ENCODE measurements around the gene TAGLN3. TPM values are rescaled to one million over a fixed set of nuclear protein-coding genes. Genes with fewer than 3 reads are reported as not detected.
A peak's percentile ranks its signal among the peaks of the same experiment; 100 is the strongest.

Gene TAGLN3
- total RNA-seq, 2 experiments from 2014 or later: 0.89 to 1.2 TPM

GRCh38 chr3:111999484-112000324 is 982 bp downstream of the TAGLN3 start:
- H3K27ac Mint-ChIP-seq: no peak overlapping the region
- intact Hi-C loops (cut with micrococcal nuclease): no loop called here
- H3K4me3 Mint-ChIP-seq: peak overlapping the region; percentile 61
- no peaks in the 10 kb centered on the region for H3K27me3 Mint-ChIP-seq
- peaks cover 44% of the 10 kb centered on the region for H3K4me1 Mint-ChIP-seq (ENCODE audit: low read depth)
- no peak for TF ChIP-seq CTCF (IDR thresholded peaks at IDR 0.05)
- ATAC-seq (no peak), DNase-seq (no peak)
- CTCF ChIA-PET: interaction anchor here (0.7 to 21.1 kb wide), 3 partner anchors 11 to 44 kb away, joined by 3 to 477 read pairs (median 19); no protein-coding TSS in a partner anchor
- POLR2A ChIA-PET: interaction anchor here (0.8 to 1.5 kb wide), 3 partner anchors 14 to 133 kb away, joined by 4 to 5 read pairs (median 4); no protein-coding TSS in a partner anchor
- no peaks in the 10 kb centered on the region for H3K36me3 Mint-ChIP-seq (ENCODE audit: low read depth)
- H3K9me3 Mint-ChIP-seq: no peaks in the 10 kb centered on the region

- H3K4me3 Mint-ChIP-seq: no peak overlapping the region
Observed at GRCh38 chr3:112000367-112000771, 1.6 kb downstream of the TAGLN3 start.

GRCh38 chr3:112000966-112001365 is 2.2 kb downstream of the TAGLN3 start:
- Mint-ChIP-seq H3K4me3 (no peak overlapping the region), H3K36me3 (ENCODE audit: low read depth) (no peaks in the 10 kb centered on the region), H3K27me3 (no peaks in the 10 kb centered on the region), H3K9me3 (no peaks in the 10 kb centered on the region), H3K27ac (no peak overlapping the region), H3K4me1 (ENCODE audit: low read depth) (peaks cover 51% of the 10 kb centered on the region)
- TF ChIP-seq CTCF (IDR thresholded peaks at IDR 0.05): no peak
- no peak for DNase-seq
- intact Hi-C loops (cut with micrococcal nuclease): no loop called here
- ChIA-PET POLR2A (interaction anchor here (1.1 to 3.2 kb wide), 2 partner anchors 22 to 131 kb away, joined by 4 to 15 read pairs; partner anchors contain the start of gene ABHD10), CTCF (interaction anchor here (1.7 to 21.1 kb wide), 4 partner anchors 10 to 283 kb away, joined by 7 to 477 read pairs (median 39); no protein-coding TSS in a partner anchor)
- ATAC-seq: no peak

More at GRCh38 chr3:112000367-112000771, 1.6 kb downstream of the TAGLN3 start:
- POLR2A ChIA-PET: interaction anchor here (1.1 to 1.5 kb wide), 2 partner anchors 15 to 132 kb away, joined by 4 read pairs; no protein-coding TSS in a partner anchor
- intact Hi-C loops (cut with micrococcal nuclease): no loop called here
- Mint-ChIP-seq H3K9me3 (no peaks in the 10 kb centered on the region), H3K27ac (no peak overlapping the region), H3K36me3 (ENCODE audit: low read depth) (no peaks in the 10 kb centered on the region), H3K27me3 (no peaks in the 10 kb centered on the region), H3K4me1 (ENCODE audit: low read depth) (peaks cover 50% of the 10 kb centered on the region)
- TF ChIP-seq CTCF (IDR thresholded peaks at IDR 0.05): no peak
- CTCF ChIA-PET: interaction anchor here (21.1 kb wide), 1 partner anchor 13 kb away, joined by 477 read pairs; no protein-coding TSS in a partner anchor
- ATAC-seq (no peak), DNase-seq (no peak)

- H3K36me3 Mint-ChIP-seq (ENCODE audit: low read depth): no peaks in the 10 kb centered on the region
- H3K4me3 Mint-ChIP-seq: no peak overlapping the region
- CTCF ChIA-PET: interaction anchor here (1.7 to 21.1 kb wide), 4 partner anchors 10 to 284 kb away, joined by 7 to 477 read pairs (median 39); no protein-coding TSS in a partner anchor
- no peak for TF ChIP-seq CTCF (IDR thresholded peaks at IDR 0.05)
- POLR2A ChIA-PET: interaction anchor here (0.7 to 3.2 kb wide), 4 partner anchors 10 to 305 kb away, joined by 3 to 15 read pairs (median 6); partner anchors contain the start of gene ABHD10
- ATAC-seq (no peak), DNase-seq (no peak)
- no peaks in the 10 kb centered on the region for H3K27me3 Mint-ChIP-seq
- H3K4me1 Mint-ChIP-seq (ENCODE audit: low read depth): peaks cover 51% of the 10 kb centered on the region
- intact Hi-C loops (cut with micrococcal nuclease): no loop called here
- H3K27ac Mint-ChIP-seq: peak overlapping the region; percentile 48
- no peaks in the 10 kb centered on the region for H3K9me3 Mint-ChIP-seq
Observed at GRCh38 chr3:112001526-112001925, 2.8 kb downstream of the TAGLN3 start.
